ENCODE measurements around the gene FAM53B.

The FAM53B gene

GRCh38 chr10:124570646-124571045, 173.5 kb downstream of the FAM53B start:
- no peak for DNase-seq

GRCh38 chr10:124569623-124570470, 174.3 kb downstream of the FAM53B start:
- no peak for DNase-seq

Data from NCI-H526 (cell line).